GM12878 (cell line): Measurements from ENCODE around the gene PDE1C. TPM values are rescaled to one million over a fixed set of nuclear protein-coding genes. Genes with fewer than 3 reads are reported as not detected.

Experiments
- ATAC-seq: fragments of 200-7000 bp; cut with Tn5 transposase; 3 replicates; pipeline ENCODE4 v1.9.1; 2020; ENCODE audit warnings: mild to moderate bottlenecking, moderate library complexity
- BruUV-seq: library from RNA; stranded (reverse); fragments of 400-500 nt; replicated peaks from 2 replicates; lab custom pipeline; 2021; lab: Mats Ljungman, UMichigan
- CTCF ChIA-PET: fragments of 300-600 bp; sonication (Branson Sonifier 250); formaldehyde crosslinking; extraction: SDS; loops from one replicate; lab custom pipeline; 2021; ENCODE audit warnings: inconsistent platforms; lab: Yijun Ruan, JAX
- POLR2A ChIA-PET: fragments of 350-600 bp; formaldehyde crosslinking; extraction: SDS; loops from one replicate; lab custom pipeline; 2021; ENCODE audit warnings: inconsistent platforms; lab: Charles Lee
- RAD21 ChIA-PET: fragments of 300-600 bp; sonication (Branson Sonifier 250); formaldehyde crosslinking; loops from one replicate; lab custom pipeline; 2023; ENCODE audit warnings: antibody characterized with exemption; ENCODE audit not compliant: unreplicated experiment; lab: Charles Lee
- SMC1A ChIA-PET: fragments of 300-600 bp; sonication (Branson Sonifier 250); formaldehyde crosslinking; loops from one replicate; lab custom pipeline; 2023; ENCODE audit not compliant: unreplicated experiment, uncharacterized antibody; lab: Charles Lee
- DNase-seq: peaks from one replicate; pipeline ENCODE4 v3.0.0-alpha.2; 2011; ENCODE audit warnings: low read depth, low spot score
- FAIRE-seq: peaks from 3 replicates; lab custom pipeline; 2011; peaks lifted over from hg19 to GRCh38; lab: Jason Lieb, UNC
- H2AFZ ChIP-seq: 2 replicates; pipeline ENCODE4 v1.6.0; 2011; ENCODE audit warnings: low read depth, low read length, control low read depth; ENCODE audit not compliant: control insufficient read depth
- H3K27ac ChIP-seq: 2 replicates; pipeline ENCODE4 v1.5.1; 2011; ENCODE audit warnings: control low read depth; ENCODE audit not compliant: control insufficient read depth, insufficient read depth
- H3K27me3 ChIP-seq, 2 experiments: replicated peaks in 1 of 2; 2 replicates each; pipeline versions ENCODE4 v1.6.0 to v1.6.1; 2011; ENCODE audit warnings: low read length in 1 of 2; ENCODE audit not compliant: control insufficient read depth in 2 of 2, insufficient read depth in 2 of 2
- H3K36me3 ChIP-seq, 2 experiments: 2 replicates each; pipeline ENCODE4 v1.5.1; 2011; ENCODE audit warnings: low read length in 1 of 2; ENCODE audit not compliant: control insufficient read depth in 2 of 2, insufficient read depth in 2 of 2
- H3K4me1 ChIP-seq: 2 replicates; pipeline ENCODE4 v1.6.1; 2011; ENCODE audit warnings: mild to moderate bottlenecking, low read length, moderate library complexity, mixed read lengths; ENCODE audit not compliant: control insufficient read depth, insufficient read depth
- H3K4me2 ChIP-seq: 2 replicates; pipeline ENCODE4 v1.6.0; 2011; ENCODE audit warnings: control low read depth; ENCODE audit not compliant: control insufficient read depth, insufficient read depth
- H3K4me3 ChIP-seq: fragments of 200-600 bp; sonication (generic); 2 replicates; pipeline ENCODE4 v1.5.1; 2016
- H3K79me2 ChIP-seq: 2 replicates; pipeline ENCODE4 v1.6.0; 2011; ENCODE audit warnings: low read length; ENCODE audit not compliant: control insufficient read depth, insufficient read depth
- H3K9ac ChIP-seq: 2 replicates; pipeline ENCODE4 v1.8.0; 2011; ENCODE audit warnings: low read length, control low read depth, mixed read lengths; ENCODE audit not compliant: control insufficient read depth, insufficient read depth
- H3K9me3 ChIP-seq: replicated peaks from 3 replicates; pipeline ENCODE4 v1.5.1; 2011; ENCODE audit warnings: mild to moderate bottlenecking, low read length; ENCODE audit not compliant: control insufficient read depth, insufficient read depth
- H4K20me1 ChIP-seq: 2 replicates; pipeline ENCODE4 v1.6.0; 2011; ENCODE audit not compliant: control insufficient read depth, insufficient read depth
- BMI1 ChIP-seq: fragments of 450-650 bp; IDR thresholded peaks from 2 replicates; pipeline ENCODE4 v1.6.1; 2016; ENCODE audit warnings: mild to moderate bottlenecking, moderate library complexity, borderline replicate concordance
- CHD4 ChIP-seq: fragments of 200-600 bp; sonication (generic); IDR thresholded peaks from 2 replicates; pipeline ENCODE4 v1.6.1; 2016; ENCODE audit warnings: mild to moderate bottlenecking
- CREB1 ChIP-seq: IDR thresholded peaks from 2 replicates; pipeline ENCODE4 v1.6.1; 2012; ENCODE audit warnings: low read depth, mild to moderate bottlenecking, inconsistent platforms
- FOXM1 ChIP-seq: IDR thresholded peaks from 2 replicates; pipeline ENCODE4 v1.6.1; 2012; ENCODE audit warnings: low read depth, mild to moderate bottlenecking, inconsistent platforms, low read length, moderate library complexity
- GABPA ChIP-seq: IDR thresholded peaks from 2 replicates; pipeline ENCODE4 v1.6.1; 2014; ENCODE audit warnings: antibody characterized with exemption, low read depth, mild to moderate bottlenecking, inconsistent platforms
- MEF2A ChIP-seq: IDR thresholded peaks from 2 replicates; pipeline ENCODE4 v1.6.1; 2011; ENCODE audit warnings: low read depth, mild to moderate bottlenecking, low read length, moderate library complexity; ENCODE audit not compliant: insufficient read depth
- NR2C1 ChIP-seq: fragments of 450-650 bp; IDR thresholded peaks from 2 replicates; pipeline ENCODE4 v1.6.1; 2017; ENCODE audit warnings: antibody characterized with exemption, mild to moderate bottlenecking, moderate library complexity
- RAD51 ChIP-seq: fragments of 450-650 bp; IDR thresholded peaks from 2 replicates; pipeline ENCODE4 v1.6.1; 2016; ENCODE audit warnings: moderate library complexity, mild to moderate bottlenecking, inconsistent platforms
- RFX5 ChIP-seq: IDR thresholded peaks from 2 replicates; pipeline ENCODE4 v1.6.1; 2011; ENCODE audit warnings: low read depth, low read length, improper control_type of control experiment
- SIX5 ChIP-seq: IDR thresholded peaks from 2 replicates; pipeline ENCODE4 v1.6.1; 2011; ENCODE audit warnings: mild to moderate bottlenecking, low read depth, low read length, moderate library complexity; ENCODE audit not compliant: severe bottlenecking
- SP1 ChIP-seq: IDR thresholded peaks from one replicate; pipeline ENCODE4 v1.6.1; 2011; ENCODE audit warnings: low read depth, low read length
- ZNF24 ChIP-seq: fragments of 450-650 bp; IDR thresholded peaks from 2 replicates; pipeline ENCODE4 v1.6.1; 2017; ENCODE audit warnings: antibody characterized with exemption, mild to moderate bottlenecking
- WGBS: methylation state at CpG from one replicate; pipeline ENCODE4 v1.1.6; 2016; ENCODE audit warnings: low lambda C conversion rate; ENCODE audit not compliant: insufficient replicate concordance, insufficient coverage; ENCODE audit errors: missing lambda C conversion rate; 5-methylcytosine and 5-hydroxymethylcytosine counted together
- in situ Hi-C: fragments of 300-500 bp; cut with MboI; formaldehyde crosslinking; loops from 9 replicates; pipeline ENCODE4 v1.14.3; 2018; ENCODE audit warnings: mixed read lengths
- intact Hi-C: fragments of 100-400 bp; cut with micrococcal nuclease; formaldehyde crosslinking; loops from one replicate; pipeline ENCODE4 v1.14.2; 2022; ENCODE audit not compliant: unreplicated experiment
- polyA plus RNA-seq, 11 experiments: library from polyadenylated mRNA; depleted of rRNA in 4 of 11; unstranded in 6 of 11; stranded (reverse) in 5 of 11; fragments of >200 nt; fragmentation: Nextera tagmentation in 4 of 11; fragmentation: Illumina TruSeq in 1 of 11; extraction: Ambion mirVana in 4 of 11; extraction: Trizol in 1 of 11; gene quantifications; 1 replicate in 1 of 11; 2 replicates in 10 of 11; pipeline versions ENCODE4 v1.2.1 to v1.2.3, GENCODE V29; 2011 to 2016; ENCODE audit warnings: inconsistent platforms in 2 of 11, missing spikeins in 2 of 11, low read depth in 1 of 11
- total RNA-seq, 4 experiments: library from RNA; depleted of rRNA in 3 of 4; stranded (reverse); fragments of >200 nt in 3 of 4; fragmentation: Illumina TruSeq in 1 of 4; extraction: Trizol in 1 of 4; gene quantifications; 2 replicates each; pipeline versions ENCODE4 v1.2.1 to v1.2.3, GENCODE V29; 2013 to 2021
- TF ChIP-seq, protein P1 (sequence below): IDR thresholded peaks from 2 replicates; pipeline ENCODE4 v1.6.1; 2012; ENCODE audit warnings: low read length, inconsistent platforms
- TF ChIP-seq, protein P2 (sequence below): fragments of 450-650 bp; IDR thresholded peaks from 2 replicates; pipeline ENCODE4 v1.6.1; 2016; ENCODE audit warnings: mild to moderate bottlenecking

PDE1C gene
- total and polyA plus RNA-seq, 10 of the 15 experiments (the other 5 are each of a cell fraction or from before 2014, with no cell fraction given): 0.29 to 2.3 (median 0.70) TPM

DNA sequence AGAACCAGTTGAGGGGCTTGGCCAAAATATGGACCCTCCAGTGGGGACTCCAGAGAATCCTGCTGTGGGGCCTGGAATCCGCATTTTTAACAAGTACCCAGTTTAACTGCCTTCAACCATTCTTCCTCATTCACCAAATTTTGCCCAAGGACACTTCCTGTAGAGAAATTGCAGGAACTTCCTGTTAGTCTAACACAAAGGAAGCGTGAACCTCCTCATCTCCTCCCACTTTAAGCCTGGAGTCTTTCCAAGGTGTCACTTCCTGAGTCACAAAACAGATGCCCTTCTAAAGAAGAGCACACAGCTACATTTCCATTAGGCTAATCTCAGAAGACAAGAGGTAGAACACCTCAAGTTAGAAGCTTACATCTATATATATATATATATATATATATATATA, 194.8 kb downstream of the PDE1C start:
- intact Hi-C loops (no loop called here), in situ Hi-C loops (no loop called here)
- Histone ChIP-seq H3K9me3 (no peaks in the 10 kb centered on the region; the same call in 1 of the 3 replicates), H3K36me3 (no peaks in the 10 kb centered on the region), H3K27me3 (no peaks in the 10 kb centered on the region), H3K4me3 (no peak overlapping the region), H3K4me1 (0 out of 2 replicates have a peak, but pooled peaks cover 4% of the 10 kb centered on the region), H3K79me2 (no peaks in the 10 kb centered on the region), H3K9ac (no peak overlapping the region), H2AFZ (no peak overlapping the region; the same call in 1 of the 2 replicates), H3K27ac (no peak overlapping the region), H3K4me2 (no peak overlapping the region), H4K20me1 (no peaks in the 10 kb centered on the region)
- ChIA-PET CTCF (no interaction called here), POLR2A (no interaction called here), RAD21 (interaction anchor here (1.7 kb wide), 1 partner anchor 18 kb away, joined by 7 read pairs; no protein-coding TSS in a partner anchor), SMC1A (interaction anchor here (2.3 to 7.9 kb wide), 2 partner anchors 8 to 16 kb away, joined by 12 to 66 read pairs; no protein-coding TSS in a partner anchor)
- FAIRE-seq (no peak), DNase-seq (no peak), ATAC-seq (no peak)
- WGBS: 10% methylated on average over 2 of the region's 2 CpGs
- no TSS peak for BruUV-seq
- TF ChIP-seq RAD51: no peak
- TF ChIP-seq ZNF24: no peak

DNA sequence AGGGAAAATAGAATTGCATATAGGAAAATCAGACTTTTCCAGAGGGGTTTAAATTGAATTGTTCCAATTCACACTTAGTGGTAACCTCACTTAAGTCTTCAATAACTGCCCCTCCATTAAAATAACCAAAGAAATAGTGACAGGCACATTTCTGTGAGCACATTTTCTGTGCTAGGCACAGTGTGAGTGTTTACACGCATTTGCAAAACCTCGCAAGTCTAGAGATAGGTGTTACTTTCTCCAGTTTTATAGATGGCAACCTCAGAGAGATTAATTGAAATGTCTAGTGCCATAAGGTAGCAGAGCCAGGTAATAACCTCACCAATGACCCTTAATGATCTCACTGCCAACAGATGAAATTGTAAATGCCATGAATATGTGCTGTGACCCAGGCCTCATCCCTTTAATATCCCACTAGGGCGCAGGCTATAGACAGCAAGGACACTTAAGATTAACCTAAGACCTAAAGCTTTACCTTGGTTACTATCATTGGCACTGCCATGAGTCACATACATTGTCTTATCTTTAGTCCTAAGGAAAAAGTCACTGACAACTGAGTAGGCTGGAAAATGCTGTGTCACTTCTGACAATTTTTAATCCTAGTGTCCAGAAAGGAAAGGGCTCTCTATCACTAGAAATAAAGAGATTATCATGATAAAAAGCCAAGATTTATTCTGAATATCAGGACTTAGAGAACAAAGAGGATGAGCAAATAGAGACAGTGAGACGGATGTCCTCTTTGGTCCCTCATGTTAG, 195.4 kb downstream of the PDE1C start:
- RAD21 ChIA-PET: interaction anchor here (1.0 to 1.9 kb wide), 5 partner anchors 9 to 75 kb away, joined by 3 to 14 read pairs (median 4); no protein-coding TSS in a partner anchor
- H3K36me3 ChIP-seq: no peaks in the 10 kb centered on the region
- H3K4me2 ChIP-seq: no peak overlapping the region
- in situ Hi-C loops: no loop called here
- peak; percentile 54 for FAIRE-seq
- H3K27me3 ChIP-seq: no peaks in the 10 kb centered on the region
- no TSS peak for BruUV-seq
- H3K4me3 ChIP-seq: no peak overlapping the region
- 0 out of 2 replicates have a peak, but pooled peaks cover 4% of the 10 kb centered on the region for H3K4me1 ChIP-seq
- H3K9ac ChIP-seq: no peak overlapping the region
- DNase-seq: no peak
- H3K9me3 ChIP-seq: no peaks in the 10 kb centered on the region; the same call in 2 of the 3 replicates
- intact Hi-C loops: loop anchor here (1.0 to 5.0 kb wide), 2 partner anchors 17 to 63 kb away; no protein-coding TSS in a partner anchor
- CTCF ChIA-PET: interaction anchor here (0.9 kb wide), 1 partner anchor 159 kb away, joined by 3 read pairs; no protein-coding TSS in a partner anchor
- POLR2A ChIA-PET: no interaction called here
- H4K20me1 ChIP-seq: no peaks in the 10 kb centered on the region
- H2AFZ ChIP-seq: no peak overlapping the region; the same call in 1 of the 2 replicates
- peak; percentile 40 for ATAC-seq
- H3K79me2 ChIP-seq: no peaks in the 10 kb centered on the region
- 57% methylated on average over 4 of the region's 4 CpGs for WGBS
- SMC1A ChIA-PET: interaction anchor here (0.9 to 7.9 kb wide), 6 partner anchors 8 to 87 kb away, joined by 3 to 66 read pairs (median 4); no protein-coding TSS in a partner anchor
- H3K27ac ChIP-seq: no peak overlapping the region
- TF ChIP-seq GABPA (no peak), RAD51 (no peak), SIX5 (no peak), CHD4 (no peak), CREB1 (no peak), NR2C1 (no peak), FOXM1 (no peak), RFX5 (no peak), BMI1 (no peak), MEF2A (no peak), SP1 (no peak)
- TF ChIP-seq, protein P1, sequence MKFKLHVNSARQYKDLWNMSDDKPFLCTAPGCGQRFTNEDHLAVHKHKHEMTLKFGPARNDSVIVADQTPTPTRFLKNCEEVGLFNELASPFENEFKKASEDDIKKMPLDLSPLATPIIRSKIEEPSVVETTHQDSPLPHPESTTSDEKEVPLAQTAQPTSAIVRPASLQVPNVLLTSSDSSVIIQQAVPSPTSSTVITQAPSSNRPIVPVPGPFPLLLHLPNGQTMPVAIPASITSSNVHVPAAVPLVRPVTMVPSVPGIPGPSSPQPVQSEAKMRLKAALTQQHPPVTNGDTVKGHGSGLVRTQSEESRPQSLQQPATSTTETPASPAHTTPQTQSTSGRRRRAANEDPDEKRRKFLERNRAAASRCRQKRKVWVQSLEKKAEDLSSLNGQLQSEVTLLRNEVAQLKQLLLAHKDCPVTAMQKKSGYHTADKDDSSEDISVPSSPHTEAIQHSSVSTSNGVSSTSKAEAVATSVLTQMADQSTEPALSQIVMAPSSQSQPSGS: no peak
- TF ChIP-seq, protein P2, sequence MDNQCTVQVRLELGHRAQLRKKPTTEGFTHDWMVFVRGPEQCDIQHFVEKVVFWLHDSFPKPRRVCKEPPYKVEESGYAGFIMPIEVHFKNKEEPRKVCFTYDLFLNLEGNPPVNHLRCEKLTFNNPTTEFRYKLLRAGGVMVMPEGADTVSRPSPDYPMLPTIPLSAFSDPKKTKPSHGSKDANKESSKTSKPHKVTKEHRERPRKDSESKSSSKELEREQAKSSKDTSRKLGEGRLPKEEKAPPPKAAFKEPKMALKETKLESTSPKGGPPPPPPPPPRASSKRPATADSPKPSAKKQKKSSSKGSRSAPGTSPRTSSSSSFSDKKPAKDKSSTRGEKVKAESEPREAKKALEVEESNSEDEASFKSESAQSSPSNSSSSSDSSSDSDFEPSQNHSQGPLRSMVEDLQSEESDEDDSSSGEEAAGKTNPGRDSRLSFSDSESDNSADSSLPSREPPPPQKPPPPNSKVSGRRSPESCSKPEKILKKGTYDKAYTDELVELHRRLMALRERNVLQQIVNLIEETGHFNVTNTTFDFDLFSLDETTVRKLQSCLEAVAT: no peak
